Transverse colon (tissue), 4 donors: ENCODE results near the gene NUP50. TPM values are rescaled to one million over a fixed set of nuclear protein-coding genes. Genes with fewer than 3 reads are reported as not detected.

Experiments used
- DNase-seq: peaks from one replicate; pipeline ENCODE4 v3.0.0-alpha.2; 2019
- H3K27ac ChIP-seq, 4 donors: fragments of 200-600 bp; sonication (generic); 2 replicates each; pipeline ENCODE4 v1.5.1; 2016 to 2018; ENCODE audit warnings: inconsistent platforms in 4 of 4
- H3K27me3 ChIP-seq: fragments of 200-600 bp; sonication (generic); 2 replicates; pipeline ENCODE4 v1.5.1; 2017; ENCODE audit warnings: inconsistent platforms
- H3K36me3 ChIP-seq, 4 donors: fragments of 200-600 bp; sonication (generic); 2 replicates each; pipeline ENCODE4 v1.5.1; 2017 to 2019; ENCODE audit warnings: inconsistent platforms in 4 of 4
- H3K4me1 ChIP-seq, 4 donors: fragments of 200-600 bp; sonication (generic); 2 replicates each; pipeline ENCODE4 v1.5.1; 2017 to 2020; ENCODE audit warnings: inconsistent platforms in 4 of 4
- H3K4me3 ChIP-seq, 4 donors: fragments of 200-600 bp; sonication (generic); 1 replicate in 1 of 4; 2 replicates in 3 of 4; pipeline versions ENCODE4 v1.5.1 to v1.6.1; 2017 to 2019; ENCODE audit warnings: inconsistent platforms in 4 of 4
- H3K9me3 ChIP-seq, 2 donors: fragments of 200-600 bp; sonication (generic); 2 replicates each; pipeline ENCODE4 v1.5.1; 2017 to 2019; ENCODE audit warnings: inconsistent platforms in 2 of 2
- CTCF ChIP-seq, 5 experiments: fragments of 200-600 bp in 3 of 5; fragments of 450-650 bp in 2 of 5; sonication (generic) in 3 of 5; IDR thresholded peaks; 1 replicate in 2 of 5; 2 replicates in 3 of 5; pipeline ENCODE4 v1.5.1; 2016 to 2017; ENCODE audit warnings: antibody characterized with exemption in 5 of 5, inconsistent platforms in 3 of 5, mild to moderate bottlenecking in 2 of 5, moderate library complexity in 1 of 5
- EP300 ChIP-seq: sonication (generic); formaldehyde crosslinking; IDR thresholded peaks from one replicate; pipeline ENCODE4 v1.6.1; 2017; ENCODE audit warnings: antibody characterized with exemption, low read depth
- POLR2A ChIP-seq: fragments of 450-650 bp; IDR thresholded peaks from one replicate; pipeline ENCODE4 v1.6.1; 2016; ENCODE audit warnings: antibody characterized with exemption, mild to moderate bottlenecking, moderate library complexity
- POLR2AphosphoS5 ChIP-seq, 3 donors: sonication (generic); formaldehyde crosslinking; IDR thresholded peaks; one replicate each; pipeline ENCODE4 v1.6.1; 2016; ENCODE audit warnings: antibody characterized with exemption in 3 of 3
- WGBS, 2 donors: methylation state at CpG; one replicate each; pipeline ENCODE4 v1.1.5; 2018; ENCODE audit warnings: low coverage in 1 of 2; 5-methylcytosine and 5-hydroxymethylcytosine counted together
- in situ Hi-C, 4 donors: fragments of 200-750 bp; cut with MboI; loops; one replicate each; pipeline versions ENCODE4 v1.15.0 to v1.15.1; 2017; ENCODE audit warnings: low sequenced_read_pairs in 3 of 4, low pct_ligation_motif_present in 1 of 4, low pct_unique_long_range_greater_than_20kb in 1 of 4
- intact Hi-C: fragments of 100-400 bp; cut with DNase I; formaldehyde crosslinking; loops from one replicate; pipeline ENCODE4 v1.15.1; 2023; ENCODE audit warnings: low total_unique reads
- total RNA-seq, 4 donors: library from RNA; depleted of rRNA; stranded (reverse); fragments of >200 nt; gene quantifications; one replicate each; pipeline ENCODE4 v1.1.0, GENCODE V29; 2016

NUP50 gene
- total RNA-seq, 4 donors from 2014 or later = 47.0 to 152 (median 73.5) TPM

GRCh38 chr22:45225732-45226502 lies 62.2 kb downstream of the NUP50 start:
- H3K36me3 ChIP-seq = no peaks in the 10 kb centered on the region
- 48 to 88% methylated on average over 5 to 24 of the region's 26 CpGs for WGBS, 2 donors
- peaks cover 6 to 34% (median 14%) of the 10 kb centered on the region in 4 donors for H3K4me1 ChIP-seq
- DNase-seq = peak; percentile 38
- no peaks in the 10 kb centered on the region for H3K27me3 ChIP-seq
- no peaks in the 10 kb centered on the region for H3K9me3 ChIP-seq
- TF ChIP-seq EP300 = no peak
- no peak for TF ChIP-seq CTCF (IDR thresholded peaks at IDR 0.05)
- peak in 1 of 3 donors; percentile 26 for TF ChIP-seq POLR2AphosphoS5 (IDR thresholded peaks at IDR 0.05)
- no peak overlapping the region for H3K4me3 ChIP-seq
- intact Hi-C loops = no loop called here
- peak overlapping the region in 3 of 4 donors; percentile 36 to 67 (median 52) for H3K27ac ChIP-seq
- in situ Hi-C loops = no loop called here

GRCh38 chr22:45226503-45227186 lies 62.9 kb downstream of the NUP50 start:
- peaks cover 6 to 34% (median 14%) of the 10 kb centered on the region in 4 donors for H3K4me1 ChIP-seq
- in situ Hi-C loops = no loop called here
- intact Hi-C loops = no loop called here
- TF ChIP-seq CTCF (IDR thresholded peaks at IDR 0.05) = no peak
- TF ChIP-seq EP300 = no peak
- no peak for TF ChIP-seq POLR2A
- TF ChIP-seq POLR2AphosphoS5 (IDR thresholded peaks at IDR 0.05) = no peak
- H3K27me3 ChIP-seq = no peaks in the 10 kb centered on the region
- peak overlapping the region in 3 of 4 donors; percentile 36 to 67 (median 52) for H3K27ac ChIP-seq
- H3K4me3 ChIP-seq = no peak overlapping the region
- H3K9me3 ChIP-seq = no peaks in the 10 kb centered on the region
- no peak for DNase-seq
- 52 to 60% methylated on average over 3 to 17 of the region's 17 CpGs for WGBS, 2 donors
- no peaks in the 10 kb centered on the region for H3K36me3 ChIP-seq

GRCh38 chr22:45227645-45228400 lies 64.1 kb downstream of the NUP50 start:
- Histone ChIP-seq H3K36me3 (no peaks in the 10 kb centered on the region), H3K4me3 (no peak overlapping the region), H3K27me3 (no peaks in the 10 kb centered on the region), H3K9me3 (no peaks in the 10 kb centered on the region), H3K27ac (peak overlapping the region in 3 of 4 donors; percentile 10 to 67 (median 13)), H3K4me1 (peaks cover 6 to 34% (median 14%) of the 10 kb centered on the region in 4 donors)
- DNase-seq = peak; percentile 32
- TF ChIP-seq POLR2A = no peak
- TF ChIP-seq EP300 = no peak
- TF ChIP-seq POLR2AphosphoS5 (IDR thresholded peaks at IDR 0.05) = no peak
- no peak for TF ChIP-seq CTCF (IDR thresholded peaks at IDR 0.05)
- intact Hi-C loops (no loop called here), in situ Hi-C loops (no loop called here)
- WGBS, 2 donors = 90 to 100% methylated on average over 3 to 16 of the region's 16 CpGs

- intact Hi-C loops (no loop called here), in situ Hi-C loops (no loop called here)
- no peak for DNase-seq
- Histone ChIP-seq H3K27me3 (no peaks in the 10 kb centered on the region), H3K9me3 (no peaks in the 10 kb centered on the region), H3K4me1 (peaks cover 6 to 34% (median 13%) of the 10 kb centered on the region in 4 donors), H3K4me3 (no peak overlapping the region), H3K27ac (peak overlapping the region in 2 of 4 donors; percentile 10 to 13), H3K36me3 (no peaks in the 10 kb centered on the region)
- TF ChIP-seq POLR2A (no peak), CTCF (IDR thresholded peaks at IDR 0.05) (no peak), POLR2AphosphoS5 (IDR thresholded peaks at IDR 0.05) (no peak), EP300 (no peak)
- 82% methylated on average over 8 of the region's 8 CpGs; no CpG with 5 or more reads in 1 of the 2 donors for whole genome bisulfite sequencing, 2 donors
These were observed 64.7 kb downstream of the NUP50 start for GRCh38 chr22:45228401-45228754.
